OCI-LY1 (cell line): ENCODE data around the gene CAPN14.
"Not testable (repeated sequence)": the region's sequence is repeated elsewhere in the genome, so short reads cannot be mapped to it uniquely, and the experiment has no call there.

ENCODE experiments used
- H2AFZ ChIP-seq: fragments of 200-600 bp; sonication (generic), shearing (Covaris generic); 2 replicates; pipeline ENCODE4 v1.6.0; 2014; ENCODE audit warnings: antibody characterized with exemption, mild to moderate bottlenecking, low read length
- H3F3A ChIP-seq: fragments of 200-600 bp; sonication (generic), shearing (Covaris generic); 2 replicates; pipeline ENCODE4 v1.6.0; 2014; ENCODE audit warnings: mild to moderate bottlenecking, antibody characterized with exemption, low read length, moderate library complexity; ENCODE audit not compliant: insufficient read depth
- H3K27ac ChIP-seq: fragments of 200-600 bp; sonication (generic); 2 replicates; pipeline ENCODE4 v1.5.1; 2014; ENCODE audit warnings: low read length, mixed run types, mild to moderate bottlenecking, low read depth; ENCODE audit not compliant: poor library complexity, severe bottlenecking
- H3K27me3 ChIP-seq: fragments of 200-600 bp; sonication (generic); 2 replicates; pipeline ENCODE4 v1.6.0; 2014; ENCODE audit warnings: antibody characterized with exemption, mild to moderate bottlenecking, low read length, moderate library complexity; ENCODE audit not compliant: insufficient read depth
- H3K36me3 ChIP-seq: fragments of 200-600 bp; sonication (generic); 2 replicates; pipeline ENCODE4 v1.6.1; 2014; ENCODE audit warnings: mild to moderate bottlenecking, antibody characterized with exemption, low read length, moderate library complexity, mixed read lengths; ENCODE audit not compliant: insufficient read depth
- H3K4me1 ChIP-seq: fragments of 200-600 bp; sonication (generic); 2 replicates; pipeline ENCODE4 v1.5.1; 2014; ENCODE audit warnings: mild to moderate bottlenecking, low read length, moderate library complexity; ENCODE audit not compliant: insufficient read depth, severe bottlenecking
- H3K4me2 ChIP-seq: fragments of 200-600 bp; sonication (generic), shearing (Covaris generic); 2 replicates; pipeline ENCODE4 v1.6.1; 2014; ENCODE audit warnings: low read length
- H3K4me3 ChIP-seq: fragments of 200-600 bp; sonication (generic); 2 replicates; pipeline ENCODE4 v1.5.1; 2014; ENCODE audit warnings: low read length, low read depth, mild to moderate bottlenecking, mixed read lengths; ENCODE audit not compliant: poor library complexity, severe bottlenecking
- H3K79me2 ChIP-seq: fragments of 200-600 bp; shearing (Covaris generic); 2 replicates; pipeline ENCODE4 v1.6.1; 2016; ENCODE audit warnings: mixed run types, low read length, mixed read lengths; ENCODE audit not compliant: insufficient read depth
- H3K9ac ChIP-seq: fragments of 200-600 bp; sonication (generic), shearing (Covaris generic); 2 replicates; pipeline ENCODE4 v1.6.1; 2014; ENCODE audit warnings: mild to moderate bottlenecking, low read length, mixed read lengths
- H3K9me2 ChIP-seq: fragments of 200-600 bp; sonication (generic), shearing (Covaris generic); 2 replicates; pipeline ENCODE4 v1.6.1; 2014; ENCODE audit warnings: low read depth, mild to moderate bottlenecking, low read length, mixed read lengths
- H3K9me3 ChIP-seq: fragments of 200-600 bp; shearing (Covaris generic); 2 replicates; pipeline ENCODE4 v1.6.1; 2014; ENCODE audit warnings: low read length, mixed read lengths
- H4K20me1 ChIP-seq: fragments of 200-600 bp; sonication (generic), shearing (Covaris generic); 2 replicates; pipeline ENCODE4 v1.6.0; 2016; ENCODE audit warnings: mild to moderate bottlenecking, low read length; ENCODE audit not compliant: insufficient read depth
- EZH2 ChIP-seq: fragments of 200-600 bp; sonication (generic), shearing (Covaris generic); IDR thresholded peaks from 2 replicates; pipeline ENCODE4 v1.8.0; 2017; ENCODE audit warnings: borderline replicate concordance, mixed run types, mild to moderate bottlenecking, antibody characterized with exemption, low read length, moderate library complexity, mixed read lengths
- TF ChIP-seq, protein P1 (sequence below): fragments of 200-600 bp; sonication (generic), shearing (Covaris generic); IDR thresholded peaks from 2 replicates; pipeline ENCODE4 v1.5.1; 2017; ENCODE audit warnings: mild to moderate bottlenecking, antibody characterized with exemption, low read length, moderate library complexity, mixed read lengths

CAPN14 gene

DNA sequence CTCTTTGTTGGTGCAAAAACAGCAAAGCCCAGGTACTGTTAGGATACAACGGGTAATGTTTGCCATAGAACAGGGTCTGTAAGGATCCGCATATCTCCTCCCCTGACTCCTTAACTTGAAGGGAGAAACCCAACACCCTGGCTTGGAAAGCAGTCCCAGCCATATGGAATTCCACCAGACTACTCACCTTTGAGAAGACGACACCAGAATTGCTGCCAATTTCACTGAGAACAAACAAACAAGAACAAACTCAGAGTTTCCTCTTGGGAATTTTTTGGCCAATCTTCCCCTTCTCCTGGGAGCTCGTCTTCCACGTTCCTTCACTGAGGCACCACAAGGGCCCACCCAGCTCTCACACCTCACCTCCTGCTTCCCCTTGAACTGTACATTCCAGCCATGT is 29.2 kb downstream of the CAPN14 start:
- TF ChIP-seq, protein P1, sequence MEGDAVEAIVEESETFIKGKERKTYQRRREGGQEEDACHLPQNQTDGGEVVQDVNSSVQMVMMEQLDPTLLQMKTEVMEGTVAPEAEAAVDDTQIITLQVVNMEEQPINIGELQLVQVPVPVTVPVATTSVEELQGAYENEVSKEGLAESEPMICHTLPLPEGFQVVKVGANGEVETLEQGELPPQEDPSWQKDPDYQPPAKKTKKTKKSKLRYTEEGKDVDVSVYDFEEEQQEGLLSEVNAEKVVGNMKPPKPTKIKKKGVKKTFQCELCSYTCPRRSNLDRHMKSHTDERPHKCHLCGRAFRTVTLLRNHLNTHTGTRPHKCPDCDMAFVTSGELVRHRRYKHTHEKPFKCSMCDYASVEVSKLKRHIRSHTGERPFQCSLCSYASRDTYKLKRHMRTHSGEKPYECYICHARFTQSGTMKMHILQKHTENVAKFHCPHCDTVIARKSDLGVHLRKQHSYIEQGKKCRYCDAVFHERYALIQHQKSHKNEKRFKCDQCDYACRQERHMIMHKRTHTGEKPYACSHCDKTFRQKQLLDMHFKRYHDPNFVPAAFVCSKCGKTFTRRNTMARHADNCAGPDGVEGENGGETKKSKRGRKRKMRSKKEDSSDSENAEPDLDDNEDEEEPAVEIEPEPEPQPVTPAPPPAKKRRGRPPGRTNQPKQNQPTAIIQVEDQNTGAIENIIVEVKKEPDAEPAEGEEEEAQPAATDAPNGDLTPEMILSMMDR: no peak
- no peak for TF ChIP-seq EZH2
- no peak overlapping the region for H2AFZ ChIP-seq
- H3K4me3 ChIP-seq: no peak overlapping the region

DNA sequence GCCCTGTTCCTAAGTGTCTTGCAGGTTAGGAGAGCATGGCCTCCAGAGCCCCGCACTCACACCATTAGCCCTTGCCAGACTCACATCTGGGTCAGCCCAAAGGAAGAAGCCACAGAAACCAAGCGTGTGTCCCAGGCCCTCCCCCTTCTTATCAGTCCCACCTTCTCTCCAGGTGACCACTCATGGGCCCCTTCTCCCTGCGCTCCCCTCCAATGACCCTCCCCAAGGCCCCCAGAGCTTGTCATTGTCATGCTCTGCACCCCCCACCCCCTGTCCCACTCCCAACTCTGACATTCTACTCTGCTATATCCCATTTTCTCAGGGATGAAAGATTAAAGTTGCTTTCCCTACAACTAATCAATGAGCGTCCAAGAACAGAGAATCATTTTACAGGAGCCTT is 30.1 kb downstream of the CAPN14 start:
- Histone ChIP-seq H3K4me1 (no peaks in the 10 kb centered on the region), H3F3A (no peaks in the 10 kb centered on the region), H2AFZ (no peak overlapping the region), H4K20me1 (no peaks in the 10 kb centered on the region), H3K4me3 (no peak overlapping the region), H3K9me3 (no peaks in the 10 kb centered on the region), H3K9me2 (no peaks in the 10 kb centered on the region), H3K27me3 (no peaks in the 10 kb centered on the region), H3K9ac (no peak overlapping the region), H3K36me3 (no peaks in the 10 kb centered on the region), H3K27ac (no peak overlapping the region), H3K79me2 (no peaks in the 10 kb centered on the region), H3K4me2 (no peak overlapping the region)
- TF ChIP-seq, protein P1: no peak
- no peak for TF ChIP-seq EZH2

More for the DNA sequence above, 29.2 kb downstream of the CAPN14 start:
- H3K79me2 ChIP-seq: no peaks in the 10 kb centered on the region
- H3K9ac ChIP-seq: no peak overlapping the region
- H3K9me2 ChIP-seq: no peaks in the 10 kb centered on the region
- H4K20me1 ChIP-seq: no peaks in the 10 kb centered on the region
- H3K27me3 ChIP-seq: no peaks in the 10 kb centered on the region
- H3K4me2 ChIP-seq: no peak overlapping the region
- H3K9me3 ChIP-seq: no peaks in the 10 kb centered on the region
- no peaks in the 10 kb centered on the region for H3K36me3 ChIP-seq
- no peaks in the 10 kb centered on the region for H3F3A ChIP-seq
- H3K4me1 ChIP-seq: no peaks in the 10 kb centered on the region
- no peak overlapping the region for H3K27ac ChIP-seq

DNA sequence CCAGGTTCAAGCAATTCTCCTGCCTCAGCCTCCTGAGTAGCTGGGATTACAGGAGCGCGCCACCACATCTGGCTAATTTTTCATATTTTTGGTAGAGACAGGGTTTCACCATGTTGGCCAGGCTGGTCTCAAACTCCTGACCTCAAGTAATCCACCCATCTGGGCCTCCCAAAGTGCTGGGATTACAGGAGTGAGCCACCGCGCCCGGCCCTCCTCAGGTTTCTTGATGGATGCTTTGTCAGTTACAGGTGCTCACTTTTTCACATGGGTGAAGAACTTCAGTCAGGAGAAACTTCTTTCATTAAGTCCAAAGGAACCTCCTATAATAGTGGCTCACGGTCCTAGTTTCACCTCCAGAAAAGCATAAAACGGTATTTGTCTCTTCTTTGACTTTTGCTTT is 33.3 kb downstream of the CAPN14 start:
- not testable (repeated sequence) for H3K4me2 ChIP-seq, H3K9me3 ChIP-seq, H3F3A ChIP-seq, H3K4me1 ChIP-seq, H3K9ac ChIP-seq, H4K20me1 ChIP-seq, H3K79me2 ChIP-seq, H3K9me2 ChIP-seq, H3K27ac ChIP-seq, H2AFZ ChIP-seq, H3K36me3 ChIP-seq, H3K4me3 ChIP-seq, H3K27me3 ChIP-seq

DNA sequence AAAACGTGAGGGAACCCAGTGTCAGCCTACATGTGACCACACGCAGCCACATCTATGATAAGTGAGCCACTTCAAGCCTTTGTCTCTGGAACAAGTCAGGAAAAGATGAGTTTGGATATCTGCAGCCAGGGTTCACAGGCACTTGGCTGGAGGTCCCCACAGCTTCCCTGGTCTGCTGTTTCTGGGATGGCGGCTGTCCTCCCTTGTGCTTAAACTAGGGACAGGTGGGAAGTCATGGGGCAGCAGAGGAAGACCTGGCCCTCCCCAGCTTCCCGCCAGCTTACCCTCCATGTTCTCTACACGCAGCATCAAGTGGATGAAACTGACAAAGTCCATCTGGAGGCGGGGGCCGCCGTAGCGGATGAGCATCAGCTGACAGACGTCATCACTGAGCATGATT is 40.6 kb downstream of the CAPN14 start:
- Histone ChIP-seq H3K4me1 (no peaks in the 10 kb centered on the region), H3K4me2 (no peak overlapping the region), H3K27me3 (no peaks in the 10 kb centered on the region), H3K79me2 (no peaks in the 10 kb centered on the region), H3K27ac (no peak overlapping the region), H3K9me3 (no peaks in the 10 kb centered on the region), H3K9me2 (no peaks in the 10 kb centered on the region), H3K36me3 (no peaks in the 10 kb centered on the region), H3K9ac (no peak overlapping the region), H3K4me3 (no peak overlapping the region), H2AFZ (no peak overlapping the region), H4K20me1 (no peaks in the 10 kb centered on the region), H3F3A (no peaks in the 10 kb centered on the region)
- TF ChIP-seq, protein P1: no peak
- TF ChIP-seq EZH2: no peak
